ENCODE results near the gene OR5B12. TPM values are rescaled to one million over a fixed set of nuclear protein-coding genes. Genes with fewer than 3 reads are reported as not detected.
"Not testable (repeated sequence)": the region's sequence is repeated elsewhere in the genome, so short reads cannot be mapped to it uniquely, and the experiment has no call there.

Gene OR5B12
- total RNA-seq, 4 donors from 2014 or later = not detected

DNA sequence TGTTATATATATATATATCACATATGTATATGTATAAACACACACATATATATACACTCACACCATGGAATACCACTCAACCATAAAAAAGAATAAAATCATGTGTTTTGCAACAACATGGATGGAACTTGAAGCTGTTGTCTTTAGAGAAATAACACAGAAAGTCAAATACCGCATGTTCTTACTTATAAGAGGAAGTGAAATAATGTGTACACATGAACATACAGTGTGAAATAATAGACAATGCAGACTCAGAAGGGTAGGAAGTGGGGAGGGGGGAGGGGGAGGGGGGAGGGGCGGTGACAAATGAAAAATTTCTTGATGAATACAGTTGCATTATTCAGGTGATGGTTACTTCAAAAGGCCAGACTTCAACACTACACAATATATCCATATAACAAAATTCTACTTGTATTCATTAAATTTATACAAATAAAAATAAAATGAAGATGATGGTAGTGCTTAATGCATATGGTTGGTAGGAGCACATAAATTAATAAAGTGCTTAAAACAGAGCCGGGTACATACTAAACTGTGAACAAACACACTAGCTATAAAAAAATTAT lies 8.3 kb downstream of the OR5B12 start:
- TF ChIP-seq EP300 (IDR thresholded peaks at IDR 0.05; ENCODE audit: low read depth) (no peak), POLR2AphosphoS5 (IDR thresholded peaks at IDR 0.05) (no peak), POLR2A (IDR thresholded peaks at IDR 0.05) (no peak)
- TF ChIP-seq, protein P1, sequence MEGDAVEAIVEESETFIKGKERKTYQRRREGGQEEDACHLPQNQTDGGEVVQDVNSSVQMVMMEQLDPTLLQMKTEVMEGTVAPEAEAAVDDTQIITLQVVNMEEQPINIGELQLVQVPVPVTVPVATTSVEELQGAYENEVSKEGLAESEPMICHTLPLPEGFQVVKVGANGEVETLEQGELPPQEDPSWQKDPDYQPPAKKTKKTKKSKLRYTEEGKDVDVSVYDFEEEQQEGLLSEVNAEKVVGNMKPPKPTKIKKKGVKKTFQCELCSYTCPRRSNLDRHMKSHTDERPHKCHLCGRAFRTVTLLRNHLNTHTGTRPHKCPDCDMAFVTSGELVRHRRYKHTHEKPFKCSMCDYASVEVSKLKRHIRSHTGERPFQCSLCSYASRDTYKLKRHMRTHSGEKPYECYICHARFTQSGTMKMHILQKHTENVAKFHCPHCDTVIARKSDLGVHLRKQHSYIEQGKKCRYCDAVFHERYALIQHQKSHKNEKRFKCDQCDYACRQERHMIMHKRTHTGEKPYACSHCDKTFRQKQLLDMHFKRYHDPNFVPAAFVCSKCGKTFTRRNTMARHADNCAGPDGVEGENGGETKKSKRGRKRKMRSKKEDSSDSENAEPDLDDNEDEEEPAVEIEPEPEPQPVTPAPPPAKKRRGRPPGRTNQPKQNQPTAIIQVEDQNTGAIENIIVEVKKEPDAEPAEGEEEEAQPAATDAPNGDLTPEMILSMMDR (IDR thresholded peaks at IDR 0.05) = no peak
- H3K4me3 ChIP-seq = no peak overlapping the region
- 45 to 55% methylated on average over 2 to 3 of the region's 3 CpGs for WGBS, 2 donors (ENCODE audit: low coverage in 1 of 2)

DNA sequence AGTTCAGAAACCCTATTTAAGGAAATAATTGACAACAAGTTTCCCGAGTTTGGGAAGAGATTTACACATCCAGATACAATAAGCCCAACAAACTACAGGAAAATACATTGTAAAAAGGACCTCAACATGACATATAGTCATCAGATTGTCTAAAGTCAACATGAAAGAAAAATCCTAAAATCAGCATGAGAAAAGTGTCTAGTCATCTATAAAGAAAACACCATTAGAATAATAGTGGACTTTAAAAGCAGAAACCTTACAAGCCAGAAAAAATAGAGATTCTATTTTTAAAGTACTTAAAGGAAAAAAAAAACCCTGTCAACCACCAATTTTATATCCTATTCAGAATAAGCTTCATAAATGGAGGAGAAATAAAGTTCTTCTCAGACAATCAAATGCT lies 12.8 kb downstream of the OR5B12 start:
- 27 to 40% methylated on average over 1 of the region's 1 CpG for WGBS, 2 donors (ENCODE audit: low coverage in 1 of 2)
- Histone ChIP-seq H3K36me3 (no peaks in the 10 kb centered on the region), H3K27ac (no peak overlapping the region), H3K4me3 (no peak overlapping the region), H3K9me3 (peaks cover 0 to 6% of the 10 kb centered on the region in 2 donors), H3K27me3 (no peaks in the 10 kb centered on the region), H3K4me1 (no peaks in the 10 kb centered on the region)
- DNase-seq = no peak
- in situ Hi-C loops (cut with MboI; ENCODE audit: low pct_ligation_motif_present in 1 of 4, low pct_unique_long_range_greater_than_20kb in 1 of 4, low sequenced_read_pairs in 3 of 4) (no loop called here), intact Hi-C loops (cut with DNase I; ENCODE audit: low total_unique reads) (no loop called here)
- no peak for TF ChIP-seq POLR2AphosphoS5 (IDR thresholded peaks at IDR 0.05)
- TF ChIP-seq, protein P1 (IDR thresholded peaks at IDR 0.05) = no peak
- TF ChIP-seq EP300 (IDR thresholded peaks at IDR 0.05; ENCODE audit: low read depth) = no peak
- TF ChIP-seq POLR2A (IDR thresholded peaks at IDR 0.05) = no peak

More for the DNA sequence above, 8.3 kb downstream of the OR5B12 start:
- in situ Hi-C loops (cut with MboI; ENCODE audit: low pct_ligation_motif_present in 1 of 4, low pct_unique_long_range_greater_than_20kb in 1 of 4, low sequenced_read_pairs in 3 of 4) = no loop called here
- Histone ChIP-seq H3K4me1 (no peaks in the 10 kb centered on the region), H3K36me3 (no peaks in the 10 kb centered on the region), H3K9me3 (peaks cover 5 to 6% of the 10 kb centered on the region in 2 donors), H3K27me3 (no peaks in the 10 kb centered on the region), H3K27ac (no peak overlapping the region)
- DNase-seq = no peak
- intact Hi-C loops (cut with DNase I; ENCODE audit: low total_unique reads) = no loop called here

DNA sequence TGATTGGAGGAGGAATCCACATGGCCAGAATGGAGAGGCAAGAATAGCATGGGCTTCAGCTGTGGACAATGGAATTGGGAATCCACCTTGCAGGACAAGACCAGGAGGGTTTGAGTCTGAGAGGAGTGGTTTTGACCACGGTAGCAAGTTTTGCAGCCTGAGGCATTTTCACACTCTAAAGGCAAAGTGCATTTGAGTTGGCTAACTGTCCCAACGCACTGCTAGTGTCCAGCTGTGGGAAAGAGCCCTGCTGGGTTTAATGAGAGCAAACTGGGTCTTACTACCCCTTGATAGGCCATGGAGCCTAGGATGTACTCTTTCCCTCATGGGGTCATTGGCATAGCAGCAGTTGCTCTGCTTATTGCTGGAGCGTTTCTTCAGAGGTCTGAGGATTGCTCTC lies 14.0 kb downstream of the OR5B12 start, which contains the start of gene OR5B2:
TSS of gene OR5B2 (minus strand) at position 101 of the 400 bp plus-strand sequence. CDS start 4,860 bp downstream, outside the sequence.
- H3K27ac ChIP-seq = no peak within 1 kb of the TSS
- H3K36me3 ChIP-seq = no peaks in the 10 kb centered on the region
- intact Hi-C loops (cut with DNase I; ENCODE audit: low total_unique reads) (loop anchor here (1.0 kb wide), 1 partner anchor 33 kb away; no protein-coding TSS in a partner anchor), in situ Hi-C loops (cut with MboI; ENCODE audit: low pct_ligation_motif_present in 1 of 4, low pct_unique_long_range_greater_than_20kb in 1 of 4, low sequenced_read_pairs in 3 of 4) (no loop called here)
- H3K27me3 ChIP-seq = no peaks in the 10 kb centered on the region
- H3K9me3 ChIP-seq = peaks cover 0 to 6% of the 10 kb centered on the region in 2 donors
- no peaks in the 10 kb centered on the region for H3K4me1 ChIP-seq
- H3K4me3 ChIP-seq = no peak within 1 kb of the TSS
- TF ChIP-seq, protein P1 (IDR thresholded peaks at IDR 0.05) = no peak
- TF ChIP-seq EP300 (IDR thresholded peaks at IDR 0.05; ENCODE audit: low read depth) = no peak
- TF ChIP-seq POLR2A (IDR thresholded peaks at IDR 0.05) = no peak
- TF ChIP-seq POLR2AphosphoS5 (IDR thresholded peaks at IDR 0.05) = no peak
- 75% methylated on average over 3 of the region's 3 CpGs; no CpG with 5 or more reads in 1 of the 2 donors for WGBS, 2 donors (ENCODE audit: low coverage in 1 of 2)
- DNase-seq = no peak

DNA sequence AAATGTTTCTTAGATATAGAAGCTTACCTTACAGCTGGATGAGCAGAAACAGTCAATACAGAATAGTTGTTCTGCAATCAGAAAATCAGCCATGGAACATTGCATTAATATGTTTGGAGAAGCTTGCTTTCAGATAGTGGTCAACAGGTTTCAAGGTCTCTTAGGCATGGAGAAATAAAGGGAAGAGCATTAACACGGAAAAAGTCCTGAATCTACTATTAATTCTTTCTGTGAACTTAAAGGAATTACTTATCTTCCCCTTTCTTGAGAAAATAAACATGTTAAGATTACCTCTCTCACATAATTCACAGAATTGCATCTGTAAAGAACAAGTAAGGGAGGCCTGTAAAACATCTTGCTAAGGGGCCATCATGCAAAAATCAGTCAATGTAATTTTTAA lies 35.3 kb downstream of the OR5B12 start, which contains the start of gene OR5B3:
TSS of gene OR5B3 (minus strand) at position 101 of the 400 bp plus-strand sequence. CDS start 3,465 bp downstream, outside the sequence.
- Histone ChIP-seq H3K9me3 (peaks cover 0 to 10% of the 10 kb centered on the region in 2 donors), H3K4me1 (no peaks in the 10 kb centered on the region), H3K4me3 (no peak within 1 kb of the TSS), H3K36me3 (no peaks in the 10 kb centered on the region), H3K27ac (no peak within 1 kb of the TSS), H3K27me3 (no peaks in the 10 kb centered on the region)
- TF ChIP-seq POLR2A (IDR thresholded peaks at IDR 0.05) (no peak), POLR2AphosphoS5 (IDR thresholded peaks at IDR 0.05) (no peak), EP300 (IDR thresholded peaks at IDR 0.05; ENCODE audit: low read depth) (no peak)
- TF ChIP-seq, protein P1 (IDR thresholded peaks at IDR 0.05) = no peak
- whole genome bisulfite sequencing, 2 donors (ENCODE audit: low coverage in 1 of 2) = 60 to 74% methylated on average over 1 of the region's 1 CpG
- in situ Hi-C loops (cut with MboI; ENCODE audit: low pct_ligation_motif_present in 1 of 4, low pct_unique_long_range_greater_than_20kb in 1 of 4, low sequenced_read_pairs in 3 of 4) = no loop called here
- DNase-seq = no peak
- intact Hi-C loops (cut with DNase I; ENCODE audit: low total_unique reads) = no loop called here

DNA sequence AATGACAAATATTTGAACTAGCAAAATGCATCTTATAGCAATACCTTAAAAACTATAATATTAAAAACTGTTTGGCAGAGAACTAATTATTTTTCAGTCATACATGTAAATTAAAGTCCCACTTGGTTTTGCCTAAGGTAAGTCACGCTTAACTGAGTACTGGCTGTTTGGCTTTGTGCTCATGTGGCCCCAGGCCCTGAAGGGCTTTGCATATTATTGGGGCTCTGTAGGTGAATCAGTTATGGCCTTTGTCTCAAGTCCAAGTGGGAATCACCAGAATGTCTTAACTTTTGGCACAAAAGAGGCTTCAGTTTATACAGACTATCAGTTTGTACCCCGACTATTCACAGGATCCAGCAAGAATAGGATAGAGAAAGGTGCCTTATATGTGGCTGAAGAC lies 42.4 kb downstream of the OR5B12 start:
- in situ Hi-C loops (cut with MboI; ENCODE audit: low pct_ligation_motif_present in 1 of 4, low pct_unique_long_range_greater_than_20kb in 1 of 4, low sequenced_read_pairs in 3 of 4); H3K4me1 ChIP-seq; H3K36me3 ChIP-seq; H3K9me3 ChIP-seq; H3K27me3 ChIP-seq; intact Hi-C loops (cut with DNase I; ENCODE audit: low total_unique reads); DNase-seq; H3K27ac ChIP-seq; H3K4me3 ChIP-seq: not testable (repeated sequence)
- WGBS, 2 donors (ENCODE audit: low coverage in 1 of 2) = 60% methylated on average over 1 of the region's 2 CpGs; no CpG with 5 or more reads in 1 of the 2 donors
